Mesendoderm (in vitro differentiated cells): ENCODE data around the gene MSRB1.

Experiments
- DNase-seq: peaks from one replicate; pipeline ENCODE4 v3.0.0; 2013
- H2AK5ac ChIP-seq: 2 replicates; pipeline ENCODE4 v1.6.1; 2013; ENCODE audit warnings: low read length, inconsistent platforms
- H2BK120ac ChIP-seq: 2 replicates; pipeline ENCODE4 v1.6.1; 2013; ENCODE audit warnings: low read depth, mild to moderate bottlenecking, low read length, moderate library complexity, mixed read lengths
- H2BK15ac ChIP-seq: replicated peaks from 2 replicates; pipeline ENCODE4 v1.6.1; 2013; ENCODE audit warnings: low read depth, mild to moderate bottlenecking, moderate library complexity
- H2BK5ac ChIP-seq: 2 replicates; pipeline ENCODE4 v1.6.1; 2013; ENCODE audit warnings: low read length, inconsistent platforms
- H3K18ac ChIP-seq: 2 replicates; pipeline ENCODE4 v1.6.1; 2013; ENCODE audit warnings: mild to moderate bottlenecking, low read length, mixed read lengths
- H3K23ac ChIP-seq: one replicate; pipeline ENCODE4 v1.6.1; 2013; ENCODE audit warnings: low read length
- H3K27ac ChIP-seq: 2 replicates; pipeline ENCODE4 v1.5.1; 2013; ENCODE audit warnings: low read depth, mild to moderate bottlenecking, inconsistent platforms, low read length, moderate library complexity
- H3K27me3 ChIP-seq: 2 replicates; pipeline ENCODE4 v1.6.1; 2013; ENCODE audit warnings: low read length, control low read depth, mild to moderate bottlenecking, inconsistent platforms; ENCODE audit not compliant: insufficient read depth, poor library complexity
- H3K36me3 ChIP-seq: 2 replicates; pipeline ENCODE4 v1.6.1; 2013; ENCODE audit warnings: low read length, inconsistent platforms; ENCODE audit not compliant: control insufficient read depth, insufficient read depth
- H3K4ac ChIP-seq: one replicate; pipeline ENCODE4 v1.6.1; 2013; ENCODE audit warnings: low read depth, mild to moderate bottlenecking, low read length, moderate library complexity
- H3K4me1 ChIP-seq: 2 replicates; pipeline ENCODE4 v1.6.1; 2013; ENCODE audit warnings: low read depth, low read length, inconsistent platforms; ENCODE audit not compliant: control insufficient read depth
- H3K4me2 ChIP-seq: 2 replicates; pipeline ENCODE4 v1.6.1; 2013; ENCODE audit warnings: low read length
- H3K4me3 ChIP-seq: 2 replicates; pipeline ENCODE4 v1.5.1; 2013; ENCODE audit warnings: mild to moderate bottlenecking, low read length
- H3K56ac ChIP-seq: one replicate; pipeline ENCODE4 v1.6.1; 2013; ENCODE audit warnings: low read length
- H3K79me1 ChIP-seq: 2 replicates; pipeline ENCODE4 v1.6.1; 2013; ENCODE audit warnings: low read length, inconsistent platforms
- H3K79me2 ChIP-seq: 2 replicates; pipeline ENCODE4 v1.6.1; 2013; ENCODE audit warnings: mild to moderate bottlenecking, low read length; ENCODE audit not compliant: control insufficient read depth, insufficient read depth
- H3K9ac ChIP-seq: 2 replicates; pipeline ENCODE4 v1.6.1; 2013; ENCODE audit warnings: low read length, inconsistent platforms
- H4K5ac ChIP-seq: one replicate; pipeline ENCODE4 v1.6.1; 2013; ENCODE audit warnings: low read length
- H4K8ac ChIP-seq: one replicate; pipeline ENCODE4 v1.6.1; 2013; ENCODE audit warnings: low read depth, mild to moderate bottlenecking, control low read depth, low read length, moderate library complexity
- WGBS: extraction: QIAGEN DNeasy Blood & Tissue Kit; methylation state at CpG from one replicate; pipeline ENCODE4 v1.1.7; 2013; ENCODE audit warnings: low lambda C conversion rate, missing lambda C conversion rate; ENCODE audit not compliant: insufficient coverage; ENCODE audit errors: extremely low coverage; 5-methylcytosine and 5-hydroxymethylcytosine counted together

MSRB1 gene

DNA sequence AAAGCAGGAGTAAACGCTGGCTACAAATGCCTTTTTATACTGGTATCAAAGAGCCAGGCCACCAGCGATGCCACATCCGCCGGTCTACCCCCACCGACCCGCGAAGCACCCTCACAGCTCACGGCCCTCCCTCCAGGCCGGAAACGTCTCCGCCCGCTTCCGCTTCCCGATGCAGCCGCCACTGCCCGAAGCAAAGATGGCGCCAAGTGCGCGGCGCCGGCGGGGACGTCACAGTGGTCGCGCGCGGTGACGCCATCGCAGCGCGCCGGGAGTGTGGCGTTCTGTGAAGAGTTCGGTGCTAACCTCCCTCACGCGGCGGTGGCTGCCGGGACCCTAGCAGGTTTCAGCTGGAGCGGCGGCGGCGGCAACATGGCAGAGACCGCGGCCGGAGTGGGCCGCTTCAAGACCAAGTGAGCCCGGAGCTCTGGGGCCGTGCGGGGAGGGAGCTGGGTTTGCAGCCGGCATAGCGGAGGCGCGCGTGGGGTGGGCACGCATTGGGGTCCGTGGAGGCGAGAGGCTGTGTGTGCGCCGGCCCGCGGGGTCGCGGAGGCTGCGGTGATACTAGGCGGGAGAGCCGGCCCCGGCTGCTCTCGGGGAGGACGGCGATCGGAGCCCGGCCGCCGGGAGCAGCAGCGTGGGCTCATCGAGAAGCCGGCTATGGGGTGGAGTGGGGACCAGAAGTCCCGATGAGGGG is 28.9 kb upstream of the MSRB1 start, which contains the start of gene TBL3:
TSS of gene TBL3 (plus strand) at position 258 of the 694 bp plus-strand sequence. CDS start at position 370, 112 bp downstream.
- H3K27ac ChIP-seq: peak within 1 kb of the TSS; percentile 30
- H2BK15ac ChIP-seq: no peak within 1 kb of the TSS
- peak within 1 kb of the TSS; percentile 25 for H3K4ac ChIP-seq
- no peak within 1 kb of the TSS for H4K8ac ChIP-seq
- no CpG with 5 or more reads among the region's 78 CpGs for WGBS
- peak; percentile 97 for DNase-seq
- no peaks in the 10 kb centered on the region for H3K27me3 ChIP-seq
- H3K4me2 ChIP-seq: peak within 1 kb of the TSS; percentile 81
- H3K4me1 ChIP-seq: no peaks in the 10 kb centered on the region
- H3K4me3 ChIP-seq: peak within 1 kb of the TSS; percentile 92
- H3K79me1 ChIP-seq: peaks cover 5% of the 10 kb centered on the region
- H2BK5ac ChIP-seq: peak within 1 kb of the TSS; percentile 88
- H3K36me3 ChIP-seq: peaks cover 4% of the 10 kb centered on the region
- no peak within 1 kb of the TSS for H4K5ac ChIP-seq
- no peak within 1 kb of the TSS for H2BK120ac ChIP-seq
- peak within 1 kb of the TSS; percentile 94 for H3K23ac ChIP-seq
- peak within 1 kb of the TSS; percentile 99 for H3K56ac ChIP-seq
- H3K18ac ChIP-seq: no peak within 1 kb of the TSS
- peak within 1 kb of the TSS; percentile 95 for H2AK5ac ChIP-seq
- H3K9ac ChIP-seq: peak within 1 kb of the TSS; percentile 98
- peaks cover 13% of the 10 kb centered on the region for H3K79me2 ChIP-seq

DNA sequence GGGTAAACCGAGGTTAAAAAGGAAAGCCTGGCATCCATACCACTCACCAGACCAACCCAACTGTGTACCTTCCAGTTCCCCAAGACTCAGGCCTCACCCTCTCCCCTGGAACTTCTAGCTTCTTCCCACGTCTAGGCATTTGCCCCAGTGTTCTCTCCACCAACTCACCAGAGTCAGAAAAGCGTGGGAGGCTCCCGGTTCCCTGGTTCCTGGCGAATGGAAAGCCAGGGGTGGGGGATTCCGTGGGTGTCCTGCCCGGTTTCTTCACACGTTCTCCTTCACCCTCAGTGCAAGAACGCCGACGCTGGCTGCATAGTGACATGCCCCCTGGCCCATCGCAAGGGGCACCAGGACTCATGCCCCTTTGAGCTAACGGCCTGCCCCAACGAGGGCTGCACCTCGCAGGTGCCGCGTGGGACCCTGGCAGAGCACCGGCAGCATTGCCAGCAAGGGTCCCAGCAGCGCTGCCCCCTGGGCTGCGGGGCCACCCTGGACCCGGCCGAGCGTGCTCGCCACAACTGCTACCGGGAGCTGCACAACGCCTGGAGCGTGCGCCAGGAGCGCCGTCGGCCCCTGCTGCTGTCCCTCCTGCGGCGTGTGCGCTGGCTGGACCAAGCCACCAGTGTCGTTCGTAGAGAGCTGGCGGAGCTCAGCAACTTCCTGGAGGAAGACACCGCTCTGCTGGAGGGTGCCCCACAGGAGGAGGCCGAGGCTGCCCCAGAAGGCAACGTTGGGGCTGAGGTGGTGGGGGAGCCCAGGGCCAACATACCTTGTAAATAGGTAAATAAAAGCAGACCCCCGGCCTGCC is 25.4 kb upstream of the MSRB1 start:
- Histone ChIP-seq H3K36me3 (peaks cover 5% of the 10 kb centered on the region), H3K27ac (no peak overlapping the region), H2BK120ac (no peak overlapping the region), H3K4me2 (no peak overlapping the region), H3K18ac (no peak overlapping the region), H3K4ac (no peak overlapping the region), H2BK15ac (no peak overlapping the region), H3K23ac (no peak overlapping the region), H3K79me1 (peaks cover 10% of the 10 kb centered on the region), H3K79me2 (peaks cover 34% of the 10 kb centered on the region), H3K9ac (no peak overlapping the region), H2BK5ac (no peak overlapping the region), H3K4me3 (no peak overlapping the region), H3K27me3 (no peaks in the 10 kb centered on the region), H4K5ac (no peak overlapping the region), H3K56ac (no peak overlapping the region), H3K4me1 (no peaks in the 10 kb centered on the region), H4K8ac (no peak overlapping the region), H2AK5ac (no peak overlapping the region)
- DNase-seq: no peak
- WGBS: no CpG with 5 or more reads among the region's 41 CpGs

DNA sequence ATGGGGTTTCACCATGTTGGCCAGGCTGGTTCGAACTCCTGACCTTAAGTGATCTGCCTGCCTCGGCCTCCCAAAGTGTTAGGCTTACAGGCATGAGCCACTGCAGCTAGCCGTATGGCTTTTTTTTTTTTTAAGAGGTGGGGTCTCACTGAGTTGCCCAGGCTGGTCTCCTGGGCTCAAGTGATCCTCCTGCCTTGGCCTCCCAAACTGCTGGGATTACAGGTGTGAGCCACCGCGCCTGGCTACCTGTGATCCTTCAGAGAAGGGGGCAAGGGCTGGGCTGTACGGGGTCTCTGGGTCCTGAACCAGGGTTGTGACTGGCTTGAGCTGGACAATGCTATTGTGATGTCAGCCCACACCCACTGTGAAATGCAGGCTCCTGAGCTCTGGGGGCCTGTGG is 23.5 kb upstream of the MSRB1 start, which contains the start of gene RNF151:
TSS of gene RNF151 (plus strand) at position 397 of the 400 bp plus-strand sequence. CDS start 26 bp downstream, outside the sequence.
- no CpG with 5 or more reads among the region's 6 CpGs for WGBS
- Histone ChIP-seq H2BK15ac (no peak within 1 kb of the TSS), H2AK5ac (no peak within 1 kb of the TSS), H3K4ac (no peak within 1 kb of the TSS), H3K9ac (peak within 1 kb of the TSS; percentile 93), H3K79me2 (peaks cover 30% of the 10 kb centered on the region), H3K27me3 (no peaks in the 10 kb centered on the region), H3K36me3 (peaks cover 15% of the 10 kb centered on the region), H2BK120ac (no peak within 1 kb of the TSS), H3K4me3 (peak within 1 kb of the TSS; percentile 98), H2BK5ac (no peak within 1 kb of the TSS), H4K8ac (no peak within 1 kb of the TSS), H4K5ac (no peak within 1 kb of the TSS), H3K4me1 (no peaks in the 10 kb centered on the region), H3K56ac (peak within 1 kb of the TSS; percentile 99), H3K79me1 (peaks cover 6% of the 10 kb centered on the region), H3K27ac (no peak within 1 kb of the TSS), H3K4me2 (peak within 1 kb of the TSS; percentile 87), H3K18ac (no peak within 1 kb of the TSS), H3K23ac (no peak within 1 kb of the TSS)
- DNase-seq: no peak

DNA sequence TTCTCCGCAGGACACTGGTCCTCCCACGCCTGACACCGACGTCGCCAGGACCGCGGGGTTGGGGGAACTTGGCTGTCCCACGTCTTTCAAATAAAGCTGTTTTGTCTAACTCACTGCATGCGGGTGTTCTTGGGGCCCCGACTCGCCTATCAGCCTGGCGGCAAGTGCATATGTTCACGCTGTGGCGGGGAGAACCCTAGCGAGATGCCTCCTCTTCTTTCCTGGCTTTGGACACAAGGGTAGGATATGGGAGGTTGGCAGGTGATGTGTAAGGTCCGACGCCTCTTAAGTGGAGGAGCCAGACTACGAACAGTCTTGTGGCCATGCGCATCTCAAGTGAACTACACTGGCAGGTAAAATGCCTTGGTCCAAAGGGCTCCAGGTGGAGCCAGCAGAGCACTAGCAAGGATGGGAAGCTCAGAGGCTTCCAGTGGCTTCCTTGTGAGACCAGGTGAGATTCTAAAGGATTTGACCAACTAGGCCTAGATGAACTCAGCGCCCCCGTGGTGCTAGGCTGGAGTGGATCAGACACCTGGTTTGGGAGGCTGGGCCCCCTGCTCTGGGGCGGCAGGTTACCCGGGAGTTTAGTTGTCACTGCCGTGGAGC is 22.5 kb upstream of the MSRB1 start:
- H3K23ac ChIP-seq: peak overlapping the region; percentile 37
- no peak overlapping the region for H2BK5ac ChIP-seq
- H2AK5ac ChIP-seq: no peak overlapping the region
- WGBS: no CpG with 5 or more reads among the region's 24 CpGs
- H3K27me3 ChIP-seq: no peaks in the 10 kb centered on the region
- H3K79me1 ChIP-seq: peaks cover 4% of the 10 kb centered on the region
- peaks cover 15% of the 10 kb centered on the region for H3K36me3 ChIP-seq
- peak overlapping the region; percentile 88 for H3K18ac ChIP-seq
- H2BK15ac ChIP-seq: no peak overlapping the region
- H3K4me3 ChIP-seq: peak overlapping the region; percentile 98
- H3K4ac ChIP-seq: no peak overlapping the region
- H4K8ac ChIP-seq: peak overlapping the region; percentile 65
- H3K27ac ChIP-seq: no peak overlapping the region
- H3K79me2 ChIP-seq: peaks cover 30% of the 10 kb centered on the region
- H3K56ac ChIP-seq: peak overlapping the region; percentile 99
- no peaks in the 10 kb centered on the region for H3K4me1 ChIP-seq
- no peak overlapping the region for H4K5ac ChIP-seq
- H2BK120ac ChIP-seq: no peak overlapping the region
- no peak for DNase-seq
- H3K4me2 ChIP-seq: peak overlapping the region; percentile 87
- peak overlapping the region; percentile 93 for H3K9ac ChIP-seq

DNA sequence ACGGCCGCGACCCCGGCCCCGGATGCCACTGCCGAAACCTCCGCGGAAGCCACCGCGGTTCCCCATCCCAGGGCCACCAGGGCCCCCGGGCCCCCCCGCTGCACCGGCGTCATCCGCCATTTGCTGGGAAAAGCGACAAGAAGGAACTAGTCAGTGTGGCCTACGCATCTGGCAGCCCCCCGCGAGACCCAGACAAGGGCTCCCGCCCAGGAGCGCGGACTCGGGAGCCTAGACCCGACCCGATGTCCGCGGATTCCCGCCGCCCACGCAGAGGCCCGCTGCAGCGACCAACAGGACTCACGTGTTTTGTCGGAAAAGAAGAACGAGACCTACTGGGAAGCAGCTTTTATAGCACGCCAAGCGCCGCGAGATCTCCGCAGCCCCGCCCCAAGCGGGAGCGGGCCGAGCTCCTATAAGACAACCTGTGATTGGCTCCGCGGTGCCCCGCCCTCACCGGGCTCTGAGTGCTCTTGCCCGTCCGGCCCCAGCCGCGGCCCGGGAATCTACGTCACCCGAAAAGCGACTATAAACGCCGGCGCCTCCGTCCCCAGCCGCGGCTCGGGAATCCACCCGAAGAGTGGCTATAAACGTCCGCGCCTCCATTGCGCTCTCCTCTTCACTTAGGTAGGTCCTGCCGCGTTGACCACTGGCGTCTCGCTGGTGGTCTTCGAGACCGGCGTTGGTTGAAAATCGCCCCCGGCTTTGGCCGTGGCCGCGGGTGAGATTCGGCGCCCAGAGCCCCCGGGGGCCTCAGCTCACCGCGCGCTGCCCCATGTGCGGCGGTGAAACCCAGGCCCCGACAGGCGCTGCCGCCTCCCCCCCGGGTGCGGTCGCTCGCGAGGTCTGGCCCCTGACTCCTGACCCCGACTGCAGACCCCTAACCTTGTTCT is 21.8 kb upstream of the MSRB1 start, which contains the start of gene RPS2:
TSS of gene RPS2 (minus strand) at position 321 of the 890 bp plus-strand sequence. CDS start at position 120, 201 bp downstream.
- H4K8ac ChIP-seq: peak within 1 kb of the TSS; percentile 65
- H3K4me1 ChIP-seq: no peaks in the 10 kb centered on the region
- no peak within 1 kb of the TSS for H2BK120ac ChIP-seq
- peak within 1 kb of the TSS; percentile 91 for H3K18ac ChIP-seq
- no peak within 1 kb of the TSS for H3K4ac ChIP-seq
- peak within 1 kb of the TSS; percentile 99 for H3K9ac ChIP-seq
- peak within 1 kb of the TSS; percentile 85 for H3K27ac ChIP-seq
- DNase-seq: peak; percentile 99
- H4K5ac ChIP-seq: no peak within 1 kb of the TSS
- peak within 1 kb of the TSS; percentile 99 for H3K56ac ChIP-seq
- peaks cover 4% of the 10 kb centered on the region for H3K79me1 ChIP-seq
- H3K36me3 ChIP-seq: peaks cover 15% of the 10 kb centered on the region
- WGBS: no CpG with 5 or more reads among the region's 97 CpGs
- peak within 1 kb of the TSS; percentile 85 for H2AK5ac ChIP-seq
- H3K23ac ChIP-seq: peak within 1 kb of the TSS; percentile 48
- no peaks in the 10 kb centered on the region for H3K27me3 ChIP-seq
- H3K79me2 ChIP-seq: peaks cover 37% of the 10 kb centered on the region
- peak within 1 kb of the TSS; percentile 98 for H3K4me3 ChIP-seq
- peak within 1 kb of the TSS; percentile 100 for H3K4me2 ChIP-seq
- peak within 1 kb of the TSS; percentile 35 for H2BK5ac ChIP-seq
- no peak within 1 kb of the TSS for H2BK15ac ChIP-seq
